Measurements from ENCODE around the gene RAB3GAP1.

GRCh38 chr2:135218426-135218825 lies 166.3 kb downstream of the RAB3GAP1 start:
- TF ChIP-seq, protein P1, sequence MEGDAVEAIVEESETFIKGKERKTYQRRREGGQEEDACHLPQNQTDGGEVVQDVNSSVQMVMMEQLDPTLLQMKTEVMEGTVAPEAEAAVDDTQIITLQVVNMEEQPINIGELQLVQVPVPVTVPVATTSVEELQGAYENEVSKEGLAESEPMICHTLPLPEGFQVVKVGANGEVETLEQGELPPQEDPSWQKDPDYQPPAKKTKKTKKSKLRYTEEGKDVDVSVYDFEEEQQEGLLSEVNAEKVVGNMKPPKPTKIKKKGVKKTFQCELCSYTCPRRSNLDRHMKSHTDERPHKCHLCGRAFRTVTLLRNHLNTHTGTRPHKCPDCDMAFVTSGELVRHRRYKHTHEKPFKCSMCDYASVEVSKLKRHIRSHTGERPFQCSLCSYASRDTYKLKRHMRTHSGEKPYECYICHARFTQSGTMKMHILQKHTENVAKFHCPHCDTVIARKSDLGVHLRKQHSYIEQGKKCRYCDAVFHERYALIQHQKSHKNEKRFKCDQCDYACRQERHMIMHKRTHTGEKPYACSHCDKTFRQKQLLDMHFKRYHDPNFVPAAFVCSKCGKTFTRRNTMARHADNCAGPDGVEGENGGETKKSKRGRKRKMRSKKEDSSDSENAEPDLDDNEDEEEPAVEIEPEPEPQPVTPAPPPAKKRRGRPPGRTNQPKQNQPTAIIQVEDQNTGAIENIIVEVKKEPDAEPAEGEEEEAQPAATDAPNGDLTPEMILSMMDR (IDR thresholded peaks at IDR 0.05), result no peak
- no peak for TF ChIP-seq EZH2 (IDR thresholded peaks at IDR 0.05; ENCODE audit: borderline replicate concordance, insufficient read depth, low read depth, low read length, poor library complexity, severe bottlenecking)
